NCI-H345 treated with DMSO at 0.1 percent for 48 hours (cell line): ENCODE results near the gene COL18A1.

ENCODE experiments used
- DNase-seq: peaks from one replicate; lab custom pipeline; 2025; ENCODE audit not compliant: unreplicated experiment; lab: John Stamatoyannopoulos, UW

The COL18A1 gene

GRCh38 chr21:45412909-45413611, 8.1 kb downstream of the COL18A1 start:
- DNase-seq: no peak

- no peak for DNase-seq
These were observed 9.0 kb downstream of the COL18A1 start for GRCh38 chr21:45413922-45414321.

GRCh38 chr21:45414396-45415187, 9.6 kb downstream of the COL18A1 start:
- no peak for DNase-seq

- no peak for DNase-seq
These were observed 10.4 kb downstream of the COL18A1 start for GRCh38 chr21:45415188-45415942.

GRCh38 chr21:45415943-45416611, 11.1 kb downstream of the COL18A1 start:
- DNase-seq: no peak

- DNase-seq: no peak
These were observed 11.7 kb downstream of the COL18A1 start for GRCh38 chr21:45416620-45417019.

- no peak for DNase-seq
These were observed 12.4 kb downstream of the COL18A1 start for GRCh38 chr21:45417256-45417950.

- no peak for DNase-seq
These were observed 13.0 kb downstream of the COL18A1 start for GRCh38 chr21:45417951-45418300.

GRCh38 chr21:45418301-45419071, 13.5 kb downstream of the COL18A1 start:
- no peak for DNase-seq

GRCh38 chr21:45419162-45419561, 14.2 kb downstream of the COL18A1 start:
- no peak for DNase-seq

GRCh38 chr21:45420061-45421041, 15.4 kb downstream of the COL18A1 start:
- DNase-seq: no peak

- DNase-seq: no peak
These were observed 16.3 kb downstream of the COL18A1 start for GRCh38 chr21:45421071-45421845.

GRCh38 chr21:45421846-45422775, 17.1 kb downstream of the COL18A1 start:
- no peak for DNase-seq

GRCh38 chr21:45423201-45423955, 18.4 kb downstream of the COL18A1 start:
- no peak for DNase-seq

GRCh38 chr21:45423968-45424853, 19.2 kb downstream of the COL18A1 start:
- no peak for DNase-seq
